CD4-positive, alpha-beta T cell (primary cell): ENCODE measurements around the gene TENM4. TPM values are rescaled to one million over a fixed set of nuclear protein-coding genes. Genes with fewer than 3 reads are reported as not detected.

ENCODE experiments used
- ATAC-seq: fragments of 200-7000 bp; cut with Tn5 transposase; one replicate; pipeline ENCODE4 v1.10.0; 2022; ENCODE audit warnings: mild to moderate bottlenecking; ENCODE audit not compliant: poor library complexity
- CTCF ChIA-PET: fragments of 350-600 bp; sonication (Branson Sonifier 250); formaldehyde crosslinking; loops from one replicate; lab custom pipeline; 2021; ENCODE audit warnings: antibody characterized with exemption, inconsistent platforms; lab: Charles Lee
- POLR2A ChIA-PET: fragments of 350-600 bp; sonication (Branson Sonifier 250); formaldehyde crosslinking; loops from one replicate; lab custom pipeline; 2021; ENCODE audit warnings: antibody characterized with exemption, inconsistent platforms; lab: Charles Lee
- DNase-seq, 14 experiments: peaks; one replicate each; pipeline ENCODE4 v3.0.0-alpha.2; 2013 to 2020; ENCODE audit warnings: mixed read lengths in 2 of 14
- H3K27ac ChIP-seq, 2 donors: one replicate each; pipeline versions ENCODE4 v1.5.1 to v1.7.0; 2013; ENCODE audit warnings: low read length in 2 of 2, low read depth in 1 of 2, mild to moderate bottlenecking in 1 of 2
- H3K27me3 ChIP-seq, 2 experiments: 1 replicate in 1 of 2; 2 replicates in 1 of 2; pipeline versions ENCODE4 v1.6.1 to v1.7.0; 2013; ENCODE audit warnings: low read length in 2 of 2, control low read depth in 1 of 2, mild to moderate bottlenecking in 1 of 2, moderate library complexity in 1 of 2; ENCODE audit not compliant: insufficient read depth in 2 of 2, control insufficient read depth in 1 of 2
- H3K36me3 ChIP-seq: one replicate; pipeline ENCODE4 v1.6.1; 2013; ENCODE audit warnings: low read length, control low read depth; ENCODE audit not compliant: insufficient read depth
- H3K4me1 ChIP-seq: one replicate; pipeline ENCODE4 v1.6.1; 2013; ENCODE audit warnings: low read length, control low read depth; ENCODE audit not compliant: insufficient read depth
- H3K4me3 ChIP-seq: one replicate; pipeline ENCODE4 v1.5.1; 2013; ENCODE audit warnings: mild to moderate bottlenecking, low read length, moderate library complexity
- H3K9me3 ChIP-seq, 2 experiments: 1 replicate in 1 of 2; 2 replicates in 1 of 2; pipeline versions ENCODE4 v1.6.1 to v1.7.0; 2013; ENCODE audit warnings: low read length in 2 of 2, mild to moderate bottlenecking in 2 of 2, control low read depth in 1 of 2, moderate library complexity in 1 of 2; ENCODE audit not compliant: control insufficient read depth in 1 of 2, insufficient read depth in 1 of 2
- H3K27ac Mint-ChIP-seq: one replicate; pipeline ENCODE4 v1.8.0; 2020; ENCODE audit warnings: mixed read lengths
- H3K27me3 Mint-ChIP-seq: one replicate; pipeline ENCODE4 v1.8.0; 2021; ENCODE audit warnings: mixed read lengths
- H3K36me3 Mint-ChIP-seq: one replicate; pipeline ENCODE4 v1.8.0; 2021; ENCODE audit warnings: low read depth, mixed read lengths
- H3K4me1 Mint-ChIP-seq: one replicate; pipeline ENCODE4 v1.8.0; 2021; ENCODE audit warnings: low read depth, mixed read lengths
- H3K4me3 Mint-ChIP-seq: one replicate; pipeline ENCODE4 v1.8.0; 2020; ENCODE audit warnings: mild to moderate bottlenecking, mixed read lengths
- H3K9me3 Mint-ChIP-seq: one replicate; pipeline ENCODE4 v1.8.0; 2020; ENCODE audit warnings: mixed read lengths
- CTCF ChIP-seq: fragments of 200-600 bp; IDR thresholded peaks from one replicate; pipeline ENCODE4 v1.8.0; 2022; ENCODE audit warnings: antibody characterized with exemption, mild to moderate bottlenecking
- intact Hi-C, 2 experiments: fragments of 100-400 bp; cut with DNase I in 1 of 2; cut with micrococcal nuclease in 1 of 2; formaldehyde crosslinking; loops; one replicate each; pipeline versions ENCODE4 v1.15.1 to v1.9.0; 2023 to 2025; cut with DNase I, micrococcal nuclease
- total RNA-seq, 174 experiments: library from RNA in 2 of 174; stranded (reverse) in 2 of 174; gene quantifications; one replicate each; pipeline ENCODE4 v1.2.3 and lab custom pipeline; 2021 to 2026

The TENM4 gene
- total RNA-seq, 2 experiments from 2014 or later: 0.22 to 0.31 TPM

GRCh38 chr11:78798663-78799062 lies 642.2 kb downstream of the TENM4 start:
- intact Hi-C loops: no loop called here
- no peaks in the 10 kb centered on the region for H3K9me3 Mint-ChIP-seq
- peak; percentile 19 for TF ChIP-seq CTCF
- ATAC-seq (no peak), DNase-seq (peak in 2 of 14 experiments; percentile 37 to 58)
- H3K36me3 Mint-ChIP-seq: no peaks in the 10 kb centered on the region
- no peaks in the 10 kb centered on the region for H3K4me1 ChIP-seq
- ChIA-PET POLR2A (no interaction called here), CTCF (interaction anchor here (0.6 kb wide), 1 partner anchor 58 kb away, joined by 3 read pairs; no protein-coding TSS in a partner anchor)
- H3K27me3 ChIP-seq: no peaks in the 10 kb centered on the region
- no peak overlapping the region for H3K4me3 Mint-ChIP-seq
- no peak overlapping the region for H3K27ac Mint-ChIP-seq
- no peaks in the 10 kb centered on the region for H3K36me3 ChIP-seq
- no peaks in the 10 kb centered on the region for H3K9me3 ChIP-seq
- no peak overlapping the region for H3K27ac ChIP-seq
- H3K4me1 Mint-ChIP-seq: no peaks in the 10 kb centered on the region
- H3K4me3 ChIP-seq: no peak overlapping the region
- H3K27me3 Mint-ChIP-seq: peaks cover 14% of the 10 kb centered on the region

- H3K9me3 ChIP-seq: no peaks in the 10 kb centered on the region
- no peak overlapping the region for H3K4me3 ChIP-seq
- intact Hi-C loops: no loop called here
- H3K4me3 Mint-ChIP-seq: no peak overlapping the region
- no peak overlapping the region for H3K27ac ChIP-seq
- H3K4me1 ChIP-seq: no peaks in the 10 kb centered on the region
- ChIA-PET CTCF (no interaction called here), POLR2A (no interaction called here)
- H3K27me3 ChIP-seq: no peaks in the 10 kb centered on the region
- DNase-seq (no peak), ATAC-seq (no peak)
- H3K36me3 Mint-ChIP-seq: no peaks in the 10 kb centered on the region
- no peak overlapping the region for H3K27ac Mint-ChIP-seq
- no peaks in the 10 kb centered on the region for H3K4me1 Mint-ChIP-seq
- no peaks in the 10 kb centered on the region for H3K36me3 ChIP-seq
- peaks cover 18% of the 10 kb centered on the region for H3K27me3 Mint-ChIP-seq
- H3K9me3 Mint-ChIP-seq: no peaks in the 10 kb centered on the region
- no peak for TF ChIP-seq CTCF
These were observed 643.3 kb downstream of the TENM4 start for GRCh38 chr11:78797559-78797958.

DNA sequence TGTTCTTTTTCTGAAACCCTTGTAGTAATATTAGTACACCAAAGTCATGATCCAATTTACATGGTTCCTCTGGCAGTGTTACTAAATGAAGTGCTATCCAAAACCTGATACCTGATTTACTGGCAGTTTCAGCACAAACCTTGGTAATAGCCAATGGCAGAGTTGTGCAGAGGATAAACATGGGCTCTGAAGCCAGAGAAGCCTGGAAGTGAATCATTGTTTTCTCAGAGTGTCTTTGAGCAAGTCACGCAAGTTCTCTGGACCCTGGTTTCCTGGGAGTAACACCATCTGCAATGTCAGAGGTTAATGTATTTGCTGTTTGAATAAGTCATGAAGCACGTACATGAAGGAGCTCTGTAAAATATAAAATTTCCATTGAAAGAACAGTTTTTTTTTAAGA lies 643.9 kb downstream of the TENM4 start:
- TF ChIP-seq CTCF: no peak
- CTCF ChIA-PET: no interaction called here
- no peaks in the 10 kb centered on the region for H3K27me3 ChIP-seq
- intact Hi-C loops: no loop called here
- no peak overlapping the region for H3K27ac Mint-ChIP-seq
- H3K9me3 Mint-ChIP-seq: no peaks in the 10 kb centered on the region
- no peak for ATAC-seq
- H3K4me3 Mint-ChIP-seq: no peak overlapping the region
- no peaks in the 10 kb centered on the region for H3K4me1 Mint-ChIP-seq
- H3K4me3 ChIP-seq: no peak overlapping the region
- no peaks in the 10 kb centered on the region for H3K9me3 ChIP-seq
- H3K27ac ChIP-seq: no peak overlapping the region
- DNase-seq: no peak
- peaks cover 23% of the 10 kb centered on the region for H3K27me3 Mint-ChIP-seq
- H3K36me3 Mint-ChIP-seq: no peaks in the 10 kb centered on the region
- H3K4me1 ChIP-seq: no peaks in the 10 kb centered on the region
- no peaks in the 10 kb centered on the region for H3K36me3 ChIP-seq
- POLR2A ChIA-PET: no interaction called here
